GM12878 (cell line): ENCODE data around the gene CDKN1B. TPM values are rescaled to one million over a fixed set of nuclear protein-coding genes. Genes with fewer than 3 reads are reported as not detected.
A peak's percentile ranks its signal among the peaks of the same experiment; 100 is the strongest.

Source experiments
- ATAC-seq: fragments of 200-7000 bp; cut with Tn5 transposase; 3 replicates; pipeline ENCODE4 v1.9.1; 2020; ENCODE audit warnings: mild to moderate bottlenecking, moderate library complexity
- BruUV-seq: library from RNA; stranded (reverse); fragments of 400-500 nt; replicated peaks from 2 replicates; lab custom pipeline; 2021; lab: Mats Ljungman, UMichigan
- CTCF ChIA-PET: fragments of 300-600 bp; sonication (Branson Sonifier 250); formaldehyde crosslinking; extraction: SDS; loops from one replicate; lab custom pipeline; 2021; ENCODE audit warnings: inconsistent platforms; lab: Yijun Ruan, JAX
- POLR2A ChIA-PET: fragments of 350-600 bp; formaldehyde crosslinking; extraction: SDS; loops from one replicate; lab custom pipeline; 2021; ENCODE audit warnings: inconsistent platforms; lab: Charles Lee
- RAD21 ChIA-PET: fragments of 300-600 bp; sonication (Branson Sonifier 250); formaldehyde crosslinking; loops from one replicate; lab custom pipeline; 2023; ENCODE audit warnings: antibody characterized with exemption; ENCODE audit not compliant: unreplicated experiment; lab: Charles Lee
- SMC1A ChIA-PET: fragments of 300-600 bp; sonication (Branson Sonifier 250); formaldehyde crosslinking; loops from one replicate; lab custom pipeline; 2023; ENCODE audit not compliant: unreplicated experiment, uncharacterized antibody; lab: Charles Lee
- DNase-seq: peaks from one replicate; pipeline ENCODE4 v3.0.0-alpha.2; 2011; ENCODE audit warnings: low read depth, low spot score
- FAIRE-seq: peaks from 3 replicates; lab custom pipeline; 2011; peaks lifted over from hg19 to GRCh38; lab: Jason Lieb, UNC
- H2AFZ ChIP-seq: 2 replicates; pipeline ENCODE4 v1.6.0; 2011; ENCODE audit warnings: low read depth, low read length, control low read depth; ENCODE audit not compliant: control insufficient read depth
- H3K27ac ChIP-seq: 2 replicates; pipeline ENCODE4 v1.5.1; 2011; ENCODE audit warnings: control low read depth; ENCODE audit not compliant: control insufficient read depth, insufficient read depth
- H3K27me3 ChIP-seq, 2 experiments: replicated peaks in 1 of 2; 2 replicates each; pipeline versions ENCODE4 v1.6.0 to v1.6.1; 2011; ENCODE audit warnings: low read length in 1 of 2; ENCODE audit not compliant: control insufficient read depth in 2 of 2, insufficient read depth in 2 of 2
- H3K36me3 ChIP-seq, 2 experiments: 2 replicates each; pipeline ENCODE4 v1.5.1; 2011; ENCODE audit warnings: low read length in 1 of 2; ENCODE audit not compliant: control insufficient read depth in 2 of 2, insufficient read depth in 2 of 2
- H3K4me1 ChIP-seq: 2 replicates; pipeline ENCODE4 v1.6.1; 2011; ENCODE audit warnings: mild to moderate bottlenecking, low read length, moderate library complexity, mixed read lengths; ENCODE audit not compliant: control insufficient read depth, insufficient read depth
- H3K4me2 ChIP-seq: 2 replicates; pipeline ENCODE4 v1.6.0; 2011; ENCODE audit warnings: control low read depth; ENCODE audit not compliant: control insufficient read depth, insufficient read depth
- H3K4me3 ChIP-seq: fragments of 200-600 bp; sonication (generic); 2 replicates; pipeline ENCODE4 v1.5.1; 2016
- H3K79me2 ChIP-seq: 2 replicates; pipeline ENCODE4 v1.6.0; 2011; ENCODE audit warnings: low read length; ENCODE audit not compliant: control insufficient read depth, insufficient read depth
- H3K9ac ChIP-seq: 2 replicates; pipeline ENCODE4 v1.8.0; 2011; ENCODE audit warnings: low read length, control low read depth, mixed read lengths; ENCODE audit not compliant: control insufficient read depth, insufficient read depth
- H3K9me3 ChIP-seq: replicated peaks from 3 replicates; pipeline ENCODE4 v1.5.1; 2011; ENCODE audit warnings: mild to moderate bottlenecking, low read length; ENCODE audit not compliant: control insufficient read depth, insufficient read depth
- H4K20me1 ChIP-seq: 2 replicates; pipeline ENCODE4 v1.6.0; 2011; ENCODE audit not compliant: control insufficient read depth, insufficient read depth
- BCL11A ChIP-seq: IDR thresholded peaks from 2 replicates; pipeline ENCODE4 v1.6.1; 2011; ENCODE audit warnings: low read depth, low read length
- CREM ChIP-seq: IDR thresholded peaks from 2 replicates; pipeline ENCODE4 v1.6.1; 2014; ENCODE audit warnings: antibody characterized with exemption, low read depth
- EGR1 ChIP-seq, 2 experiments: IDR thresholded peaks; 1 replicate in 1 of 2; 2 replicates in 1 of 2; pipeline ENCODE4 v1.6.1; 2011 to 2012; ENCODE audit warnings: low read depth in 2 of 2, low read length in 2 of 2, borderline replicate concordance in 1 of 2, mild to moderate bottlenecking in 1 of 2, moderate library complexity in 1 of 2
- HCFC1 ChIP-seq: fragments of 150-350 bp; IDR thresholded peaks from 2 replicates; pipeline ENCODE4 v1.6.1; 2014; ENCODE audit warnings: low read length
- JUND ChIP-seq: IDR thresholded peaks from 2 replicates; pipeline ENCODE4 v1.6.1; 2012; ENCODE audit warnings: low read depth, mild to moderate bottlenecking, low read length, improper control_type of control experiment, moderate library complexity
- KAT2A ChIP-seq: conservative IDR thresholded peaks from 2 replicates; pipeline ENCODE4 v1.6.1; 2011; ENCODE audit warnings: low read depth, low read length; ENCODE audit not compliant: control insufficient read depth
- MYC ChIP-seq: IDR thresholded peaks from 2 replicates; pipeline ENCODE4 v1.6.1; 2011; ENCODE audit warnings: mild to moderate bottlenecking, low read length, moderate library complexity, inconsistent platforms; ENCODE audit not compliant: insufficient read depth, insufficient replicate concordance, insufficient read length, severe bottlenecking
- RAD21 ChIP-seq: IDR thresholded peaks from 2 replicates; pipeline ENCODE4 v1.6.1; 2011; ENCODE audit warnings: mild to moderate bottlenecking, low read depth, low read length, moderate library complexity; ENCODE audit not compliant: insufficient read depth
- SMAD5 ChIP-seq: IDR thresholded peaks from 2 replicates; pipeline ENCODE4 v1.6.1; 2016; ENCODE audit warnings: antibody characterized with exemption, low read depth
- TAF1 ChIP-seq: IDR thresholded peaks from 2 replicates; pipeline ENCODE4 v1.6.1; 2011; ENCODE audit warnings: mild to moderate bottlenecking, low read depth, low read length, borderline replicate concordance
- WGBS: methylation state at CpG from one replicate; pipeline ENCODE4 v1.1.6; 2016; ENCODE audit warnings: low lambda C conversion rate; ENCODE audit not compliant: insufficient replicate concordance, insufficient coverage; ENCODE audit errors: missing lambda C conversion rate; 5-methylcytosine and 5-hydroxymethylcytosine counted together
- in situ Hi-C: fragments of 300-500 bp; cut with MboI; formaldehyde crosslinking; loops from 9 replicates; pipeline ENCODE4 v1.14.3; 2018; ENCODE audit warnings: mixed read lengths
- intact Hi-C: fragments of 100-400 bp; cut with micrococcal nuclease; formaldehyde crosslinking; loops from one replicate; pipeline ENCODE4 v1.14.2; 2022; ENCODE audit not compliant: unreplicated experiment
- polyA plus RNA-seq, 11 experiments: library from polyadenylated mRNA; depleted of rRNA in 4 of 11; unstranded in 6 of 11; stranded (reverse) in 5 of 11; fragments of >200 nt; fragmentation: Nextera tagmentation in 4 of 11; fragmentation: Illumina TruSeq in 1 of 11; extraction: Ambion mirVana in 4 of 11; extraction: Trizol in 1 of 11; gene quantifications; 1 replicate in 1 of 11; 2 replicates in 10 of 11; pipeline versions ENCODE4 v1.2.1 to v1.2.3, GENCODE V29; 2011 to 2016; ENCODE audit warnings: inconsistent platforms in 2 of 11, missing spikeins in 2 of 11, low read depth in 1 of 11
- total RNA-seq, 4 experiments: library from RNA; depleted of rRNA in 3 of 4; stranded (reverse); fragments of >200 nt in 3 of 4; fragmentation: Illumina TruSeq in 1 of 4; extraction: Trizol in 1 of 4; gene quantifications; 2 replicates each; pipeline versions ENCODE4 v1.2.1 to v1.2.3, GENCODE V29; 2013 to 2021
- TF ChIP-seq, protein P1 (sequence below): fragments of 450-650 bp; IDR thresholded peaks from 2 replicates; pipeline ENCODE4 v1.6.1; 2014; ENCODE audit warnings: mild to moderate bottlenecking
- TF ChIP-seq, protein P2 (sequence below): fragments of 450-650 bp; conservative IDR thresholded peaks from 2 replicates; pipeline ENCODE4 v1.6.1; 2017; ENCODE audit warnings: mild to moderate bottlenecking, moderate library complexity
- TF ChIP-seq, protein P3 (sequence below): fragments of 450-650 bp; IDR thresholded peaks from 2 replicates; pipeline ENCODE4 v1.6.1; 2017; ENCODE audit warnings: mild to moderate bottlenecking, moderate library complexity
- TF ChIP-seq, protein P4 (sequence below): IDR thresholded peaks from 2 replicates; pipeline ENCODE4 v1.6.1; 2011; ENCODE audit warnings: borderline replicate concordance, low read depth, mild to moderate bottlenecking, moderate library complexity, mixed read lengths, low read length; ENCODE audit not compliant: insufficient read depth; ENCODE audit errors: extremely low read length

CDKN1B gene
- total and polyA plus RNA-seq, 10 of the 15 experiments (the other 5 are each of a cell fraction or from before 2014, with no cell fraction given): 4.2 to 39.1 (median 23.1) TPM

DNA sequence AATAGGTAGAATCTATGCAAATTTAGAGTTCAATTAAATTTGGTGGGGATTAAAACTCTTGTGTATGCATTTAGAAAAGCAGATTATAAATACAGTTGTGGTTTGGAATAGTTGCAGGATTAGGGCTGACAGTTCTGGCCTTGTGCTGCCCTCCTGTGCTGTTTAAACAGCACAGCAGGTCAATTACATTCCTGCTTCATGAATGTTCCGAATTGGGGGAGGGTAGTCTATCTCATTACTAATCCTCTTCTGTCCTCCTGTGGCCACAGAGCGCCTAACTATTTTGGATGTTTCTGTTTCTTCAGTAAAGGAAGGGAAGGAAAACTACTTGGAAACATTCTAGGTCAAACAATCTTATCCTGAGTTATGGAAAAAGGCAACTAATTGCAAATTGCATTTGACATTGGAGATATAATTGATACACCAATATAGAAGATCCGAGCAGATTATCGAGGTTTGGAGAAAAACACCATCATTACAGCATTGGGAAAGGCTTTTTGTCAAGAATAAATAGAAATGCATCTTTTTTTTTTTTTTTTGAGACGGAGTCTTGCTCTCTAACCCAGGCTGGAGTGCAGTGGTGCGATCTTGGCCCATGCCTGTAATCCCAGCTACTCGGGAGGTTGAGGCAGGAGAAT lies 12.5 kb upstream of the CDKN1B start:
- peaks cover 18% of the 10 kb centered on the region for H3K4me1 ChIP-seq
- in situ Hi-C loops (loop anchor here (5.0 to 10.0 kb wide), 2 partner anchors 327 to 620 kb away; no protein-coding TSS in a partner anchor), intact Hi-C loops (loop anchor here (1.0 to 5.0 kb wide), 6 partner anchors 48 to 622 kb away; partner anchors contain the start of gene DUSP16)
- H3K9me3 ChIP-seq: no peaks in the 10 kb centered on the region
- no peaks in the 10 kb centered on the region for H4K20me1 ChIP-seq
- BruUV-seq: no TSS peak
- H3K36me3 ChIP-seq: no peaks in the 10 kb centered on the region
- no peak overlapping the region for H2AFZ ChIP-seq
- ChIA-PET POLR2A (interaction anchor here (1.3 to 2.9 kb wide), 5 partner anchors 9 to 33 kb away, joined by 3 to 13 read pairs (median 8); partner anchors contain the start of gene CDKN1B), RAD21 (interaction anchor here (0.9 to 4.4 kb wide), 13 partner anchors 10 to 348 kb away, joined by 3 to 61 read pairs (median 8); partner anchors contain the start of genes BORCS5 and DUSP16), CTCF (interaction anchor here (0.7 to 4.8 kb wide), 21 partner anchors 9 to 623 kb away, joined by 3 to 75 read pairs (median 4); partner anchors contain the start of genes CDKN1B and DUSP16), SMC1A (interaction anchor here (0.6 to 5.7 kb wide), 25 partner anchors 8 to 1020 kb away, joined by 3 to 48 read pairs (median 5); partner anchors contain the start of gene DUSP16)
- no peak overlapping the region for H3K4me3 ChIP-seq
- no peaks in the 10 kb centered on the region for H3K79me2 ChIP-seq
- DNase-seq (no peak), FAIRE-seq (peak; percentile 93), ATAC-seq (peak; percentile 89)
- H3K27me3 ChIP-seq: no peaks in the 10 kb centered on the region
- no peak overlapping the region for H3K27ac ChIP-seq
- H3K4me2 ChIP-seq: no peak overlapping the region
- 79% methylated on average over 7 of the region's 7 CpGs for WGBS
- no peak overlapping the region for H3K9ac ChIP-seq
- TF ChIP-seq CREM (no peak), KAT2A (no peak), SMAD5 (no peak), TAF1 (no peak), EGR1 (IDR thresholded peaks at IDR 0.05; ENCODE audit: borderline replicate concordance in 1 of 2, low read depth in 2 of 2, low read length in 2 of 2) (no peak), HCFC1 (no peak), RAD21 (peak; percentile 99), BCL11A (no peak), MYC (no peak), JUND (no peak)
- TF ChIP-seq, protein P1, sequence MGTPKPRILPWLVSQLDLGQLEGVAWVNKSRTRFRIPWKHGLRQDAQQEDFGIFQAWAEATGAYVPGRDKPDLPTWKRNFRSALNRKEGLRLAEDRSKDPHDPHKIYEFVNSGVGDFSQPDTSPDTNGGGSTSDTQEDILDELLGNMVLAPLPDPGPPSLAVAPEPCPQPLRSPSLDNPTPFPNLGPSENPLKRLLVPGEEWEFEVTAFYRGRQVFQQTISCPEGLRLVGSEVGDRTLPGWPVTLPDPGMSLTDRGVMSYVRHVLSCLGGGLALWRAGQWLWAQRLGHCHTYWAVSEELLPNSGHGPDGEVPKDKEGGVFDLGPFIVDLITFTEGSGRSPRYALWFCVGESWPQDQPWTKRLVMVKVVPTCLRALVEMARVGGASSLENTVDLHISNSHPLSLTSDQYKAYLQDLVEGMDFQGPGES: peak; percentile 16; the same call in 1 of the 2 replicates
- TF ChIP-seq, protein P2, sequence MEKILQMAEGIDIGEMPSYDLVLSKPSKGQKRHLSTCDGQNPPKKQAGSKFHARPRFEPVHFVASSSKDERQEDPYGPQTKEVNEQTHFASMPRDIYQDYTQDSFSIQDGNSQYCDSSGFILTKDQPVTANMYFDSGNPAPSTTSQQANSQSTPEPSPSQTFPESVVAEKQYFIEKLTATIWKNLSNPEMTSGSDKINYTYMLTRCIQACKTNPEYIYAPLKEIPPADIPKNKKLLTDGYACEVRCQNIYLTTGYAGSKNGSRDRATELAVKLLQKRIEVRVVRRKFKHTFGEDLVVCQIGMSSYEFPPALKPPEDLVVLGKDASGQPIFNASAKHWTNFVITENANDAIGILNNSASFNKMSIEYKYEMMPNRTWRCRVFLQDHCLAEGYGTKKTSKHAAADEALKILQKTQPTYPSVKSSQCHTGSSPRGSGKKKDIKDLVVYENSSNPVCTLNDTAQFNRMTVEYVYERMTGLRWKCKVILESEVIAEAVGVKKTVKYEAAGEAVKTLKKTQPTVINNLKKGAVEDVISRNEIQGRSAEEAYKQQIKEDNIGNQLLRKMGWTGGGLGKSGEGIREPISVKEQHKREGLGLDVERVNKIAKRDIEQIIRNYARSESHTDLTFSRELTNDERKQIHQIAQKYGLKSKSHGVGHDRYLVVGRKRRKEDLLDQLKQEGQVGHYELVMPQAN: no peak
- TF ChIP-seq, protein P3, sequence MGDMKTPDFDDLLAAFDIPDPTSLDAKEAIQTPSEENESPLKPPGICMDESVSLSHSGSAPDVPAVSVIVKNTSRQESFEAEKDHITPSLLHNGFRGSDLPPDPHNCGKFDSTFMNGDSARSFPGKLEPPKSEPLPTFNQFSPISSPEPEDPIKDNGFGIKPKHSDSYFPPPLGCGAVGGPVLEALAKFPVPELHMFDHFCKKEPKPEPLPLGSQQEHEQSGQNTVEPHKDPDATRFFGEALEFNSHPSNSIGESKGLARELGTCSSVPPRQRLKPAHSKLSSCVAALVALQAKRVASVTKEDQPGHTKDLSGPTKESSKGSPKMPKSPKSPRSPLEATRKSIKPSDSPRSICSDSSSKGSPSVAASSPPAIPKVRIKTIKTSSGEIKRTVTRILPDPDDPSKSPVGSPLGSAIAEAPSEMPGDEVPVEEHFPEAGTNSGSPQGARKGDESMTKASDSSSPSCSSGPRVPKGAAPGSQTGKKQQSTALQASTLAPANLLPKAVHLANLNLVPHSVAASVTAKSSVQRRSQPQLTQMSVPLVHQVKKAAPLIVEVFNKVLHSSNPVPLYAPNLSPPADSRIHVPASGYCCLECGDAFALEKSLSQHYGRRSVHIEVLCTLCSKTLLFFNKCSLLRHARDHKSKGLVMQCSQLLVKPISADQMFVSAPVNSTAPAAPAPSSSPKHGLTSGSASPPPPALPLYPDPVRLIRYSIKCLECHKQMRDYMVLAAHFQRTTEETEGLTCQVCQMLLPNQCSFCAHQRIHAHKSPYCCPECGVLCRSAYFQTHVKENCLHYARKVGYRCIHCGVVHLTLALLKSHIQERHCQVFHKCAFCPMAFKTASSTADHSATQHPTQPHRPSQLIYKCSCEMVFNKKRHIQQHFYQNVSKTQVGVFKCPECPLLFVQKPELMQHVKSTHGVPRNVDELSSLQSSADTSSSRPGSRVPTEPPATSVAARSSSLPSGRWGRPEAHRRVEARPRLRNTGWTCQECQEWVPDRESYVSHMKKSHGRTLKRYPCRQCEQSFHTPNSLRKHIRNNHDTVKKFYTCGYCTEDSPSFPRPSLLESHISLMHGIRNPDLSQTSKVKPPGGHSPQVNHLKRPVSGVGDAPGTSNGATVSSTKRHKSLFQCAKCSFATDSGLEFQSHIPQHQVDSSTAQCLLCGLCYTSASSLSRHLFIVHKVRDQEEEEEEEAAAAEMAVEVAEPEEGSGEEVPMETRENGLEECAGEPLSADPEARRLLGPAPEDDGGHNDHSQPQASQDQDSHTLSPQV: no peak
- TF ChIP-seq, protein P4, sequence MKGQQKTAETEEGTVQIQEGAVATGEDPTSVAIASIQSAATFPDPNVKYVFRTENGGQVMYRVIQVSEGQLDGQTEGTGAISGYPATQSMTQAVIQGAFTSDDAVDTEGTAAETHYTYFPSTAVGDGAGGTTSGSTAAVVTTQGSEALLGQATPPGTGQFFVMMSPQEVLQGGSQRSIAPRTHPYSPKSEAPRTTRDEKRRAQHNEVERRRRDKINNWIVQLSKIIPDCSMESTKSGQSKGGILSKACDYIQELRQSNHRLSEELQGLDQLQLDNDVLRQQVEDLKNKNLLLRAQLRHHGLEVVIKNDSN: no peak
